ENCODE data around the gene PCNX2.

The PCNX2 gene

DNA sequence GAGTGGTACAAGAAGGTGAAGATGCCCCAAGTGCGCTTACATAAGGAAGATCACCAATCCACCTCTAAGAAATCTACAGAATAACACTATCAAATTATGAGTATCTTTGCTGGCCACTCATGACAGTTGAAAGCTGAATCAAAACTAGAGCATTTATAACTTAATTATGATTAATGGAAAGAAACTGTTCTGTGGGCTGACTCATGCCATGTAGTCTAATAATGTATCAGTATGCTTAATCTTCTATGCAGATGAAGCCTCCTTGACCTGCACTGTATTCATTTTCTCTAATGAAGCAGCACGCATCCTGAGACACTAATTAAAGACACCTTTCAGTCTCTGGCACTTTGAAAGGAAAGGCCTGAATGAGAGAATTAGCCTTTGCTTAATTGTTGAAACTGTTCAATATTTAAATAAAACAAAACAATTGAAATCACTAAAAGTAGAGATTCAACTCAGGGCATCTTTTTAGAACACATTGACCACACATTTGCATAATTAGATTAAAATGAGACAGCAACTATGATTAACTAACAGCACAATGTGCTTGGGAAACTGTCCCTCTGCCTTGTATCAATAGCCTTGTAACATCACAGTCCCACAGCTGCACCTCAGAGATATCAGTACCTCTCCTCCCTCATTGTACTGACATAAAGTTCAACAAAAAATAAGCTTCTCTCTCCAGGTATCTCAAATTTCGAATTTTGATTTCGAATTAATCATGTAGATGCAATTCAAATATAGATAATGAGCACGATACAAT, 239.5 kb downstream of the PCNX2 start (continued):
- TF ChIP-seq ZNF677 (tag by site-specific recombination; IDR thresholded peaks at IDR 0.05) (no peak), ZNF350 (tag by site-specific recombination; IDR thresholded peaks at IDR 0.05) (no peak)
- TF ChIP-seq, protein P1, sequence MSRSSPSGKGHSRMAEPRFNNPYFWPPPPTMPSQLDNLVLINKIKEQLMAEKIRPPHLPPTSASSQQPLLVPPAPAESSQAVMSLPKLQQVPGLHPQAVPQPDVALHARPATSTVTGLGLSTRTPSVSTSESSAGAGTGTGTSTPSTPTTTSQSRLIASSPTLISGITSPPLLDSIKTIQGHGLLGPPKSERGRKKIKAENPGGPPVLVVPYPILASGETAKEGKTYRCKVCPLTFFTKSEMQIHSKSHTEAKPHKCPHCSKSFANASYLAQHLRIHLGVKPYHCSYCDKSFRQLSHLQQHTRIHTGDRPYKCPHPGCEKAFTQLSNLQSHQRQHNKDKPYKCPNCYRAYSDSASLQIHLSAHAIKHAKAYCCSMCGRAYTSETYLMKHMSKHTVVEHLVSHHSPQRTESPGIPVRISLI (tag by site-specific recombination; IDR thresholded peaks at IDR 0.05): no peak
- TF ChIP-seq, protein P2, sequence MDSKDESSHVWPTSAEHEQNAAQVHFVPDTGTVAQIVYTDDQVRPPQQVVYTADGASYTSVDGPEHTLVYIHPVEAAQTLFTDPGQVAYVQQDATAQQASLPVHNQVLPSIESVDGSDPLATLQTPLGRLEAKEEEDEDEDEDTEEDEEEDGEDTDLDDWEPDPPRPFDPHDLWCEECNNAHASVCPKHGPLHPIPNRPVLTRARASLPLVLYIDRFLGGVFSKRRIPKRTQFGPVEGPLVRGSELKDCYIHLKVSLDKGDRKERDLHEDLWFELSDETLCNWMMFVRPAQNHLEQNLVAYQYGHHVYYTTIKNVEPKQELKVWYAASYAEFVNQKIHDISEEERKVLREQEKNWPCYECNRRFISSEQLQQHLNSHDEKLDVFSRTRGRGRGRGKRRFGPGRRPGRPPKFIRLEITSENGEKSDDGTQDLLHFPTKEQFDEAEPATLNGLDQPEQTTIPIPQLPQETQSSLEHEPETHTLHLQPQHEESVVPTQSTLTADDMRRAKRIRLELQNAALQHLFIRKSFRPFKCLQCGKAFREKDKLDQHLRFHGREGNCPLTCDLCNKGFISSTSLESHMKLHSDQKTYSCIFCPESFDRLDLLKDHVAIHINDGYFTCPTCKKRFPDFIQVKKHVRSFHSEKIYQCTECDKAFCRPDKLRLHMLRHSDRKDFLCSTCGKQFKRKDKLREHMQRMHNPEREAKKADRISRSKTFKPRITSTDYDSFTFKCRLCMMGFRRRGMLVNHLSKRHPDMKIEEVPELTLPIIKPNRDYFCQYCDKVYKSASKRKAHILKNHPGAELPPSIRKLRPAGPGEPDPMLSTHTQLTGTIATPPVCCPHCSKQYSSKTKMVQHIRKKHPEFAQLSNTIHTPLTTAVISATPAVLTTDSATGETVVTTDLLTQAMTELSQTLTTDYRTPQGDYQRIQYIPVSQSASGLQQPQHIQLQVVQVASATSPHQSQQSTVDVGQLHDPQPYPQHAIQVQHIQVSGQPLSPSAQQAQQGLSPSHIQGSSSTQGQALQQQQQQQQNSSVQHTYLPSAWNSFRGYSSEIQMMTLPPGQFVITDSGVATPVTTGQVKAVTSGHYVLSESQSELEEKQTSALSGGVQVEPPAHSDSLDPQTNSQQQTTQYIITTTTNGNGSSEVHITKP (tag by site-specific recombination; IDR thresholded peaks at IDR 0.05): no peak

DNA sequence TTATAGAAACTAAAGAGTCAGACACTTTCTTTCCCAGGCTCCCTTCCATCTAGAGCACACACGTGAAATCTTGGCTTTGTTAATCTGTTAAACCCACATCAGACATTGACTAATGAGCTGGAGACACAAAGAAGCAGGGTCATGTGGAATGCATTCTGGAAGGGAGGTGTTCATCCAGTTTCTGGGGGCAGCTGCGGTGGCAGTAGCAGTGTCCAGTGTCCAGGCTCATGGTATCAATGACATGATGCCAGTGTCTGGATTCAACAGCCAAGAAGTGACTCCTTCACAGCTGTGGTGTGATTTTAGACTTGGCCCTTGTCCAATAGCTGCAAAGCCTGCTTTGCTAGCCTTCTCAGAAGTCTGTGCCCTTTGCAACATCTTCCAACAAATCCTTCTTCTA, 249.9 kb downstream of the PCNX2 start:
- Histone ChIP-seq H3K9me3 (ENCODE audit: control insufficient read depth, insufficient read depth, low read depth, low read length) (no peaks in the 10 kb centered on the region), H3K4me1 (ENCODE audit: control insufficient read depth, insufficient read depth, low read length) (no peaks in the 10 kb centered on the region), H3K4me3 (ENCODE audit: low read depth, low read length) (no peak overlapping the region), H3K27ac (ENCODE audit: extremely low read depth, low read depth, low read length) (no peak overlapping the region), H3K36me3 (ENCODE audit: control insufficient read depth in 2 of 2, insufficient read depth in 1 of 2, low read length in 2 of 2) (peaks cover 0 to 6% of the 10 kb centered on the region in 2 experiments; a peak in 1 of 3 replicates)
- ChIA-PET CTCF (interaction anchor here (0.6 kb wide), 1 partner anchor 616 kb away, joined by 3 read pairs; no protein-coding TSS in a partner anchor), POLR2A (no interaction called here)
- no peak for TF ChIP-seq ZNF350 (tag by site-specific recombination; IDR thresholded peaks at IDR 0.05)
- TF ChIP-seq, protein P3, sequence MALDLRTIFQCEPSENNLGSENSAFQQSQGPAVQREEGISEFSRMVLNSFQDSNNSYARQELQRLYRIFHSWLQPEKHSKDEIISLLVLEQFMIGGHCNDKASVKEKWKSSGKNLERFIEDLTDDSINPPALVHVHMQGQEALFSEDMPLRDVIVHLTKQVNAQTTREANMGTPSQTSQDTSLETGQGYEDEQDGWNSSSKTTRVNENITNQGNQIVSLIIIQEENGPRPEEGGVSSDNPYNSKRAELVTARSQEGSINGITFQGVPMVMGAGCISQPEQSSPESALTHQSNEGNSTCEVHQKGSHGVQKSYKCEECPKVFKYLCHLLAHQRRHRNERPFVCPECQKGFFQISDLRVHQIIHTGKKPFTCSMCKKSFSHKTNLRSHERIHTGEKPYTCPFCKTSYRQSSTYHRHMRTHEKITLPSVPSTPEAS (tag by site-specific recombination; IDR thresholded peaks at IDR 0.05): no peak
- no peak for TF ChIP-seq TCF7L2 (IDR thresholded peaks at IDR 0.05; ENCODE audit: borderline replicate concordance, low read depth, low read length)
- no peak for TF ChIP-seq ZNF785 (tag by site-specific recombination; IDR thresholded peaks at IDR 0.05)
- no peak for TF ChIP-seq SP3 (tag by site-specific recombination; IDR thresholded peaks at IDR 0.05)
- no peak for TF ChIP-seq EGR2 (tag by site-specific recombination; IDR thresholded peaks at IDR 0.05; ENCODE audit: low read depth)
- TF ChIP-seq ZNF624 (tag by site-specific recombination; IDR thresholded peaks at IDR 0.05): no peak
- TF ChIP-seq KLF9 (tag by site-specific recombination; IDR thresholded peaks at IDR 0.05; ENCODE audit: low read depth): no peak
- no peak for TF ChIP-seq ZNF416 (tag by site-specific recombination; IDR thresholded peaks at IDR 0.05)
- TF ChIP-seq, protein P4, sequence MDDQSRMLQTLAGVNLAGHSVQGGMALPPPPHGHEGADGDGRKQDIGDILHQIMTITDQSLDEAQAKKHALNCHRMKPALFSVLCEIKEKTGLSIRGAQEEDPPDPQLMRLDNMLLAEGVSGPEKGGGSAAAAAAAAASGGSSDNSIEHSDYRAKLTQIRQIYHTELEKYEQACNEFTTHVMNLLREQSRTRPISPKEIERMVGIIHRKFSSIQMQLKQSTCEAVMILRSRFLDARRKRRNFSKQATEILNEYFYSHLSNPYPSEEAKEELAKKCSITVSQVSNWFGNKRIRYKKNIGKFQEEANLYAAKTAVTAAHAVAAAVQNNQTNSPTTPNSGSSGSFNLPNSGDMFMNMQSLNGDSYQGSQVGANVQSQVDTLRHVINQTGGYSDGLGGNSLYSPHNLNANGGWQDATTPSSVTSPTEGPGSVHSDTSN (CRISPR knock-in tag; IDR thresholded peaks at IDR 0.05): no peak

DNA sequence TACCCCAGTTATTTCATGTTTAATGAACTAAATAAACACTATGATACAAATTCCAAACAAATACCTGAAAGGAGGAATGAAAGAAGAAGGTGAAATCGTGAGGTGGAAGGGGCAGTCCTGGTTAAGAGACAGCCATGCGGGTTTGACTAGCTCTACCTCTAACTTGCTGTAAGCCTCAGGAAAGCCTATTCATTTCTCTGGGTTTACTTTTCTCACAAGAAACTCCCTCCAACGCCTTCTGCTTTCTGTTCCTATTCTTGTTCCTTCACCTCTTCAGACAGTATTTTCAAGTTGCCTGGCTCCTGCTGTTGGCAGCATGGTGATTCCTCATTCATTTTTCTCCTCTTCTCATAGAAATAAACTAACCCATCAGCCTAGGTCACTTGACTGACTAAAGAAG, 252.7 kb downstream of the PCNX2 start:
- H3K9me3 ChIP-seq (ENCODE audit: control insufficient read depth, insufficient read depth, low read depth, low read length): no peaks in the 10 kb centered on the region
- ChIA-PET CTCF (no interaction called here), POLR2A (no interaction called here)
- no peaks in the 10 kb centered on the region for H3K4me1 ChIP-seq (ENCODE audit: control insufficient read depth, insufficient read depth, low read length)
- no peak overlapping the region for H3K4me3 ChIP-seq (ENCODE audit: low read depth, low read length)
- peaks cover 0 to 6% of the 10 kb centered on the region in 2 experiments; a peak in 1 of 3 replicates for H3K36me3 ChIP-seq (ENCODE audit: control insufficient read depth in 2 of 2, insufficient read depth in 1 of 2, low read length in 2 of 2)
- no peak overlapping the region for H3K27ac ChIP-seq (ENCODE audit: extremely low read depth, low read depth, low read length)
- TF ChIP-seq ZNF623 (tag by site-specific recombination; IDR thresholded peaks at IDR 0.05) (no peak), ZNF169 (tag by site-specific recombination; IDR thresholded peaks at IDR 0.05) (no peak), WT1 (tag by site-specific recombination; IDR thresholded peaks at IDR 0.05) (no peak), SCRT2 (tag by site-specific recombination; IDR thresholded peaks at IDR 0.05) (no peak), FEZF1 (tag by site-specific recombination; IDR thresholded peaks at IDR 0.05) (no peak), SCRT1 (tag by site-specific recombination; IDR thresholded peaks at IDR 0.05; ENCODE audit: borderline replicate concordance) (no peak), ZNF138 (tag by site-specific recombination; IDR thresholded peaks at IDR 0.05; ENCODE audit: borderline replicate concordance) (no peak), ZNF530 (tag by site-specific recombination; IDR thresholded peaks at IDR 0.05; ENCODE audit: low read depth) (no peak), ZFHX2 (tag by site-specific recombination; conservative IDR thresholded peaks at IDR 0.05) (no peak)
- TF ChIP-seq, protein P5, sequence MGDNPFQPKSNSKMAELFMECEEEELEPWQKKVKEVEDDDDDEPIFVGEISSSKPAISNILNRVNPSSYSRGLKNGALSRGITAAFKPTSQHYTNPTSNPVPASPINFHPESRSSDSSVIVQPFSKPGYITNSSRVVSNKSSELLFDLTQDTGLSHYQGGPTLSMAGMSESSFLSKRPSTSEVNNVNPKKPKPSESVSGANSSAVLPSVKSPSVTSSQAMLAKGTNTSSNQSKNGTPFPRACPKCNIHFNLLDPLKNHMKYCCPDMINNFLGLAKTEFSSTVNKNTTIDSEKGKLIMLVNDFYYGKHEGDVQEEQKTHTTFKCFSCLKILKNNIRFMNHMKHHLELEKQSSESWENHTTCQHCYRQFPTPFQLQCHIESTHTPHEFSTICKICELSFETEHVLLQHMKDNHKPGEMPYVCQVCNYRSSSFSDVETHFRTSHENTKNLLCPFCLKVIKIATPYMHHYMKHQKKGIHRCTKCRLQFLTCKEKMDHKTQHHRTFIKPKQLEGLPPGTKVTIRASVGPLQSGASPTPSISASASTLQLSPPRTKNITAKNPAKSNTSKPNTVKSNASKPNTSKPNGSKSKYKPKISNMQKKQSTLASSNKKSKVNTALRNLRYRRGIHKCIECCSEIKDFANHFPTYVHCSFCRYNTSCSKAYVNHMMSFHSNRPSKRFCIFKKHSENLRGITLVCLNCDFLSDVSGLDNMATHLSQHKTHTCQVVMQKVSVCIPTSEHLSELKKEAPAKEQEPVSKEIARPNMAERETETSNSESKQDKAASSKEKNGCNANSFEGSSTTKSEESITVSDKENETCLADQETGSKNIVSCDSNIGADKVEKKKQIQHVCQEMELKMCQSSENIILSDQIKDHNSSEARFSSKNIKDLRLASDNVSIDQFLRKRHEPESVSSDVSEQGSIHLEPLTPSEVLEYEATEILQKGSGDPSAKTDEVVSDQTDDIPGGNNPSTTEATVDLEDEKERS (tag by site-specific recombination; IDR thresholded peaks at IDR 0.05): no peak
